Activated CD8-positive, alpha-beta memory T cell treated with anti-CD3 and anti-CD28 coated beads for 1 hour (primary cell): ENCODE data around the gene TRHDE.
"Not testable (repeated sequence)": the region's sequence is repeated elsewhere in the genome, so short reads cannot be mapped to it uniquely, and the experiment has no call there.

Experiments used
- DNase-seq, 2 donors: peaks; one replicate each; pipeline ENCODE4 v3.0.0-alpha.2; 2020; ENCODE audit warnings: low read depth in 1 of 2; ENCODE audit errors: extremely low read depth in 1 of 2

Gene TRHDE

GRCh38 chr12:72712025-72712424 lies 439.9 kb downstream of the TRHDE start:
- not testable (repeated sequence) for DNase-seq

- DNase-seq = no peak
These were observed 444.1 kb downstream of the TRHDE start for GRCh38 chr12:72716221-72716620.

GRCh38 chr12:72717036-72717435 lies 444.9 kb downstream of the TRHDE start:
- no peak for DNase-seq
